GM12874 (cell line): Measurements from ENCODE around the gene HOXB7.

ENCODE experiments used
- TF ChIP-seq, protein P1 (sequence below): IDR thresholded peaks from 2 replicates; pipeline ENCODE4 v1.5.1; 2011; ENCODE audit warnings: low read depth, mild to moderate bottlenecking, control low read depth, low read length, moderate library complexity; ENCODE audit not compliant: insufficient read depth

Gene HOXB7

DNA sequence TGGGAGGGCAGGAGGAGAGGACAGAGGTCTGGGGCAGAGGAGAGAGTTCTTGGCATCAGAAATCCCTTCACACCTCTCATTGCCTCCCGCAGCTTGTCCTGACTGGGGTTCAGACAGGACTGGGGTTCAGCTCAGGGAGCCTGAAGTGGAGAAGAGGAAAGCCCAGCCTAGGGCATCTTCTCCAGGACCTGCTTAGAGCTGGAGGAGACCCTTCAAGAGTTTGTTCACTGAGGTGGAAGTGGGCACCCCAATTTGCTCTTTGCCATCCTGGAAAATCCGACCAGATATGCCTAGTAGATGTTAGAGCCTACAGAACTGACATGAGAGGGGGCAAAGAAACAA lies 22.8 kb downstream of the HOXB7 start:
- TF ChIP-seq, protein P1, sequence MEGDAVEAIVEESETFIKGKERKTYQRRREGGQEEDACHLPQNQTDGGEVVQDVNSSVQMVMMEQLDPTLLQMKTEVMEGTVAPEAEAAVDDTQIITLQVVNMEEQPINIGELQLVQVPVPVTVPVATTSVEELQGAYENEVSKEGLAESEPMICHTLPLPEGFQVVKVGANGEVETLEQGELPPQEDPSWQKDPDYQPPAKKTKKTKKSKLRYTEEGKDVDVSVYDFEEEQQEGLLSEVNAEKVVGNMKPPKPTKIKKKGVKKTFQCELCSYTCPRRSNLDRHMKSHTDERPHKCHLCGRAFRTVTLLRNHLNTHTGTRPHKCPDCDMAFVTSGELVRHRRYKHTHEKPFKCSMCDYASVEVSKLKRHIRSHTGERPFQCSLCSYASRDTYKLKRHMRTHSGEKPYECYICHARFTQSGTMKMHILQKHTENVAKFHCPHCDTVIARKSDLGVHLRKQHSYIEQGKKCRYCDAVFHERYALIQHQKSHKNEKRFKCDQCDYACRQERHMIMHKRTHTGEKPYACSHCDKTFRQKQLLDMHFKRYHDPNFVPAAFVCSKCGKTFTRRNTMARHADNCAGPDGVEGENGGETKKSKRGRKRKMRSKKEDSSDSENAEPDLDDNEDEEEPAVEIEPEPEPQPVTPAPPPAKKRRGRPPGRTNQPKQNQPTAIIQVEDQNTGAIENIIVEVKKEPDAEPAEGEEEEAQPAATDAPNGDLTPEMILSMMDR = no peak

DNA sequence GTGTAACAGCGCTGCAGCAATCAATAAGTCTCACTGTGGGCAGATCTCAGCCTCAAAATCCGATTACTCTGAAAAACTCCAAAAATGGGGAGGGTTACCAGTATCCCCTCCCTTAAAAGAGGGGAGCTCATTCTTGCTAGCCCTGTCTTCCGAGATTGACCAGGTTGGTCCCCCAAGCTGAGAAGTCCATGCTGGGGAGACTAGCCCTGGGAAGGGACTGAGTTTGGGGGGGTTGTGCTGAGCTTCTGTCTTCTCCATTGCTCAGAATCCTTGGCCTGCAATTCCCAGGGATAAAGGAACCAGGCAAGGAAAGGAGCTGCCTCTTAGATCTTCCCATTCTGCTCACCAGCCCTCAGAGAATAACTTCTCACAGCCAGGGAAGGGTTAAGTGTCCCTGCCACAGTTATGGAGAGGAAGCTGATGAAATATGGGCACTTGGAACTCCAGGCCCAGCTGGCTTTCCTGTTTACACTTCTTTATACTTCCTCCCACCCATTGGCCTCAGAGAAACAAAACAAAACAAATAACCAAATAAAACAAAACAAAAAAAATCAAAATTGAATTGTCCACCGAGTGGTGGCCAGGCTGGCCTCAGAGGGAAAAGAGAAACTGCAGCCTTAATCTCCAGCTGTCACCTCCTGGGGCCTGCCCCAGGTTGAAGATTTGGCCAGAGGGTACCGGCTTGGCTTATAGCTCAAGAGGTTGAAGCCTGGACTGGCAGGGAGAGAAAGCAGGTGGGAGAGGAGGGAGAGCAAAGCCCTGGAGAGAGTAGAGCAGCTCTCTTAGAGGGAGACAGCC lies 23.3 kb downstream of the HOXB7 start:
- TF ChIP-seq, protein P1 = no peak

DNA sequence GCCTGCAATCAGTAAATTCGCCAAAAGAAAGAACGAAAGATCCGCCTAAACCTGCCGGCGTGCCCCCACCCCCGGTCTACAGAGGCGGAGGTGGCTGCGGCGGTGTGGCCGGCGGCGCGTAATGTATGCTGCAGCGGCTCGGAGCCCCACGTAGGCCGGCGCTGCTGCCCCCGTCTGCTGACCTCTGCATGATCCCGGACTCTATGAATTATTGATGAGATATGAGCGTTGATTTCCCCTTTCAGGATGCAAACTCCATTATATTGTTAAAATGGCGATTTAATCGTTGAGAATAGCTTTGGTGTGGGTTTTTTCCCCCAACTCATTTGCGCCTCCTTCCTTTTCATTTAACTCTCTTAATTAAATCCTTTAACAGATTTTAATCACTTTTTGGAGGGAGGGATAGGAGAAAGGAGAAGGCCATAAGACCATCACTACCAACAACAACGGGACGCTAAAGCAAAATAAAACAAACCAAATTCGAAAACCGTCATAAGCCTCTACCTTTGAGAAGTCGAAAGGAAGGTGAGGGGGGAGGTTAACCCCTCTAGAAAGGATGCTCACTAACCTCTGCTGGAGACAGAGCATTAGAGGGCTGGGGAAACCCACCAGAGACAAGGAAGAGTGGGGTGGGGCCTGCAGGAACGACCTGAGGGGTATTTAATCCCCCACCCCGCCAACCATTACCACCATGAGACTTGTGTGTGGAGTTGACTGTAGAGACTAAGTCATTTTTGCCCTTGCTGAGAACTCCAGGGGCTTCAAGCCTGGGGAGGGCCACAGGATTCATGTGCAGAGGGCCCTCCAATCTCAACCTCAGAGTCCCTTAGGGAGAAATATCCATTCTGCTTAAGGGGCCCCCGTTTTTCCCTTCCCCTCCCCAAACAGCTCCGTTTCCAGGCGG lies 24.2 kb downstream of the HOXB7 start:
- TF ChIP-seq, protein P1 = no peak

DNA sequence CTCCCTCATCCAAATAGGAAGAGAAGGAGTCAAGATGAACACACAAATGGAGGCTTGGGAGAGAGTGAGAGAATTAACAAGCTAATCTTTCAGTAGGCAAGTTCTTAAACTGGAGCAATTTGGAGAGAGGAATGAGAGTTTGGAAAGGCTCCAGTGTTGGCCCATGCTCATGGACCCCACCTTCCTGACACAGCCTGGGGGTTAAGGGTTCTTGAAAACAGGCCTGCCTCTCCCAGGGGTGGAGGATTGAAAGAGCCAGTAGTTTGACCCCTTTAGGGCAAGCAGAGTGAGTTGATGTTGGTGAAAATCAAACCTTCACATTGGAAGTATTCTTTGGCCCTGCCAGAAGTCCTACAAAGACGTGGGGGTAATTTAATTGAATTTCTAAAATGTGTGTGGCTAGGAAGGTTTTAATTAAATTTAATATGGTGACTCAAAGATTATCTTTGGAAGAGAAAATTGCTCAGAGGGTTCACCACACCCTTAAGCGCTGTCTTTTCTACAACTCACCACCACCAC lies 26.5 kb downstream of the HOXB7 start:
- TF ChIP-seq, protein P1 = no peak

DNA sequence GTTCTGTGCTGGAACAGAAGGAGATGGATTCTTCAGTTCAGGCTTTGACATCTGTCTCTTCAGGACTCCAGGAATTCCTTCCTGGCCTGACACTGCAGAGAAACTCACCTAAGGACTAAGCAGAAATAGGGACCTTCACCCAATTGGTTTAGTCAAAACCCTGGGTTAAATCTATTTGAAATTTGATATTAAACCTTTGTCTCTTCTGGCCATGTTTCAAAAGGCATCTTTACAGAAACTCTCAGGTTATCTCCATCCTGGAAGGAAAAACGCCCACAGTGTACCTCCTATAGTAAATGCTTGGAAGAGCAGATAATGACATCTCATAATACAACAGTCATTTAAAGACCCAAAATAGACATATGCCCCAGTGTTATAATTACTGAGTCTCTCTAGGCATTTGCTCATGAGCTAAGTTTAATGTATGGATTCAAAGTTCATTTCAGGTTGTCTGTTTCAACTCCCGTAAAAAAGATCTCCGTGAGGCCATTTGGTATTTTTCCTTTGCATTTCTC lies 27.1 kb downstream of the HOXB7 start:
- TF ChIP-seq, protein P1 = no peak

DNA sequence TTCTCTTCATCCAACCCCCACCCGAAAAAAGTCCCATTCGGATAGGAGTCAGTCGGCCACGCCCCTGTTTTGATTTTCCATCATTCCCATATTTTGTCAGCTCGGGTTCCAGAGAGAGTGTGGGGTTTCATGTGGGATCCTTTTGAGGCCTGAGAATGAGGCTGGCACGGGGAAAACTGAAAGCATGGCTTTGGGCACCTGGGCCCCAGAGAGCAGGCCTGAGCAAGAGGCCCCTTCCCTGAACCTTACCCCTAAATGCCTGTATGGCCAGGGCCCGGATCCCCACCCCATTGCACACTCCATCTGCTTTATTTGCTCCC lies 28.1 kb downstream of the HOXB7 start:
- TF ChIP-seq, protein P1 = no peak

DNA sequence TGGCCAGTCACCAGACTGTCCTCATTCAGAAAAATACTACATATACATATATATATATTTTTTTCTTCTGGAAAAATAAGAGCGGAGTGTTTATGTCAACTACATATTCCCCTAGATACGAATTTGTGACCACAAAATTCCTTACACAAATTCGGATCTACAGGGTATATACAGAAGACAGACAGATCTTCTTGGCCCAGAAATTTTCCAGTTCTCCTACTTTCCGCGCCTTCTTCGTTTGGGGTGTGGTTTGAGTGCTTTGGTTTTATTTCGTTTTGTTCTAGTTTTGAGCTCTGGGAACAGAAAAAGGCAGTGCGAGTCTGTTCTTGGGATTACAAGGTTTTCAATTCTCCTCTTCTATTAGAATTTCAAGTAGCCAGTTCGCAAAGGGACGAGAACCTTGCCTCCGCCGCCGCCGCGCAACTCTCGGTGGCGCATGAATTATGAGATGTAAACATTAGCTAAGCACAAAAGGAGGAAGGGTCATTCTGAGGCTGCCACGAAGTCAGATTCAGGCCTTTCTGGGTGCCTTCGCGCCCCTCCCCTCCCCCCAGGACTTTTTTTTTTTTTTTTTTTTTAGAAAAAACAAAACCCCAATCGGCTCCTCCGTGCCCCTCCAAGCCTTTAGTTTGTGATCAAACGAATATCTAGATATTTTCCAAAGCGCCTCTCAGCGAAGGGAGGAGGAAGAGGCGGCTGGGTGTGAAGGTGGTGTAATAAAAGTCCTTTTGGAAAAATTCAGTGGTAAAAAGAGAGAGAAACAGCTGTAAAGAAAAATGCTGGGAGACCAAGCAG lies 30.9 kb downstream of the HOXB7 start:
- TF ChIP-seq, protein P1 = no peak
